ENCODE results near the gene WWC1.

WWC1 gene

DNA sequence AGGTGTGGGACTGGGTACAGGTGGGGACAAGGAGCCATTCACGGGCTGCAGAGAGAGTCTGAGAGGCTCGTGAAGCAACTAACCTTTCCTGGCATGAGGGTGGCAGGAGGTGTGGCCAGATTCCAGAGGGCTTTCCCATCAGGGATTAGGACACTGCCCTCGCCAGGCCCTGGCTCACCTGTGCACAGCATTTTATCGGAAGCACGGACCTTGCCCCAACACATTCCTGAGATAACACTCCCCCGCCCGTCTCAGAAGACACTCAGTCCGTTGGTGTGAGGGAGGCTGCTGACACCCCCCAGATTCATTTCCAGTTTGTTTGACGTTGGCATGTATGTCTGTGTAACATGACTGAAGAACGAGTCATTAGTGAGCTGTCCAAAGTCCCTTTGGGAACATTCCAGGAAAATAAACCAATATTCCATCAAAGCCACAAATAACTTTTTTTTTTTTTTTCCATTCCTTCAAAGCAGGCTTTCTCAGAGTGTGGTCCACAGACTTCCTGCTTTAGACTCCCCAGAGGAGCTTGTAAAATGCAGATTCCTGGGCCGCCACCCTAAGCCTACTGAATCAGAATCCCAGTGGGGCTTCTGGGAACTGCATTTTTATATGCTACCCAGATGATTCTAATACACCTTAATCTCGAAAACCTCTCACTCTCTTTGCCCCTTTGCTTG, 23.4 kb downstream of the WWC1 start:
- peak; percentile 90 for DNase-seq (ENCODE audit: low read depth, low spot score)
- no peak overlapping the region for H3K4me3 ChIP-seq (ENCODE audit: low read depth, low read length)
- TF ChIP-seq, protein P1, sequence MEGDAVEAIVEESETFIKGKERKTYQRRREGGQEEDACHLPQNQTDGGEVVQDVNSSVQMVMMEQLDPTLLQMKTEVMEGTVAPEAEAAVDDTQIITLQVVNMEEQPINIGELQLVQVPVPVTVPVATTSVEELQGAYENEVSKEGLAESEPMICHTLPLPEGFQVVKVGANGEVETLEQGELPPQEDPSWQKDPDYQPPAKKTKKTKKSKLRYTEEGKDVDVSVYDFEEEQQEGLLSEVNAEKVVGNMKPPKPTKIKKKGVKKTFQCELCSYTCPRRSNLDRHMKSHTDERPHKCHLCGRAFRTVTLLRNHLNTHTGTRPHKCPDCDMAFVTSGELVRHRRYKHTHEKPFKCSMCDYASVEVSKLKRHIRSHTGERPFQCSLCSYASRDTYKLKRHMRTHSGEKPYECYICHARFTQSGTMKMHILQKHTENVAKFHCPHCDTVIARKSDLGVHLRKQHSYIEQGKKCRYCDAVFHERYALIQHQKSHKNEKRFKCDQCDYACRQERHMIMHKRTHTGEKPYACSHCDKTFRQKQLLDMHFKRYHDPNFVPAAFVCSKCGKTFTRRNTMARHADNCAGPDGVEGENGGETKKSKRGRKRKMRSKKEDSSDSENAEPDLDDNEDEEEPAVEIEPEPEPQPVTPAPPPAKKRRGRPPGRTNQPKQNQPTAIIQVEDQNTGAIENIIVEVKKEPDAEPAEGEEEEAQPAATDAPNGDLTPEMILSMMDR (IDR thresholded peaks at IDR 0.05; ENCODE audit: low read depth, low read length), result no peak
- in situ Hi-C loops (cut with HindIII; ENCODE audit: low sequenced_read_pairs), result no loop called here

DNA sequence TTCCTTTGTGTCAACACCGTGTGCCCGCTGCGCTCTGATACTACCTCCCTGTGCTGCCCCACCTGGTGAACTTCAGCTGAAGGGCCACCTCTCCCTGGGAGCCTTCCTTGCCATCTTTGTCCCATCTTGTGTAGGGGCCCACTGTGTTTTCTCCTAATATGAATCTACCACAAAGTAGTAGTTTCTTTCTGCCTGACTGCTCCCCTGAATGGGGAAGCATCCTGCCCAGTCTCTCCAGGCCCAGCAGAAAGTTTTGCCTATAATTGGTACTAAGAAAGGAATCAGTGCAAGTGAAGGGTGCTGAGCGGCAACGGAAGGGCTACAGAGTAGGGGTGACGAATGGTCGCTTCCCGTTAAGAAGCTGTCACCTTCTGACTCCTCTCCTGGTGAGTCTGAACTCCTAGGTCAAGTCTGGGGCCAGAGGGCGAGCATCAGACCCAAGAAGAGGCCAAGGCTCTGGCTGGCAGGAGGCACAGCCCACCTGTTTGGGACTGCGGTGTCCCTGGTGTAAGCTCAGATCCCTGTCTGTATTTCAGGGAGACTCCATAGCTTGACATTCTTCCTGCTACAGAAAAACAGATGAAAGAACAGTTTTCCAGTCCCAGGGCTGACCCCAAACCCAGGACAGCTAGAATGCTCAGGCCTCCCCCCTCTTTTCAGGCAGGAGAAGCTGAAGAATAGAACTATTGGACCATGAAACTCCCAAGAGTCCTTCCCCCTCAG, 24.1 kb downstream of the WWC1 start:
- no peak overlapping the region for H3K4me3 ChIP-seq (ENCODE audit: low read depth, low read length)
- in situ Hi-C loops (cut with HindIII; ENCODE audit: low sequenced_read_pairs), result no loop called here
- TF ChIP-seq, protein P1 (IDR thresholded peaks at IDR 0.05; ENCODE audit: low read depth, low read length), result no peak
- no peak for DNase-seq (ENCODE audit: low read depth, low spot score)

DNA sequence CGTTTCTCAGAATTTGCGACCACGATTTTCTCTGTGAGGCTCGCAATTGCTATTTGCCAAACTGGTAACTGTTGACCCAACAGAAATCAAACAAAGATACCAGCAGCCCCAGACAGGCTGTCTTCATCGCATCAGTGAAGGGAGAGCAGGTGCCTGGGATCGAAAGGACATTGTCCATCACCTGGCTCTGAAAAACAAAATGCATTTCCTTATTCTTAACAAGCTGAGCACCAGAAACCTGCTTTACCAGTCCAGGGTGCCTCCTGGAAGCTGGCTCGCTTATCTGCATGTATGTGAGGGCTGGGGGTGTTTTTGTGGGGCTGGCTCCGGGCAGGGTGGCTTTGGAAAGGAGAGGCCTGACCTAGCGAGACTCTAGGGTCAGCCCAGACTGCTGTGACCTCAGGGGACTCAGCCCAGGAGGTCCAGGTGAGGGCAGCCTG, 24.7 kb downstream of the WWC1 start:
- DNase-seq (ENCODE audit: low read depth, low spot score), result no peak
- in situ Hi-C loops (cut with HindIII; ENCODE audit: low sequenced_read_pairs), result no loop called here
- TF ChIP-seq, protein P1 (IDR thresholded peaks at IDR 0.05; ENCODE audit: low read depth, low read length), result no peak
- H3K4me3 ChIP-seq (ENCODE audit: low read depth, low read length), result no peak overlapping the region

DNA sequence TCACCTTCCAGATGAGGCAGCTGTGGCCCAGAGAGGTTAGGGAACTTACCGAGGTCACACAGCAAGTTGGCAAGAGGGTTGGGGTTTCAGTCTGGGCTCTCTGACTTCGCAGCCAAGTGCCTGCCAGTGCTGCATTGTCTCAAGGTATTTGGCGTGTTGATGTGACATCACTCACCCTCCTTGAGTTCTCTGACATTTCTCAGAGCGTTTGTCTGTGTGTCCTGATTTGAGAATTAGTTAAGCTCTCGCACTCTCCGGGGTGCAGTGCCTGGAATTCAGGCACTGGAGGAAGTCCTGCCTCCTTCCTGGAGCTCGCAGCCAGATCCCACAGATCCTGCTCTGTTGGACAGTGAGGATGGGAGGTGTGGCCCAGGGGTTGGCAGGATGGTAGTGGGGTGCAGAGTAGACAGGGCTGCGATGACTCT, 25.7 kb downstream of the WWC1 start:
- no peak for DNase-seq (ENCODE audit: low read depth, low spot score)
- in situ Hi-C loops (cut with HindIII; ENCODE audit: low sequenced_read_pairs), result no loop called here
- TF ChIP-seq, protein P1 (IDR thresholded peaks at IDR 0.05; ENCODE audit: low read depth, low read length), result no peak
- H3K4me3 ChIP-seq (ENCODE audit: low read depth, low read length), result no peak overlapping the region

DNA sequence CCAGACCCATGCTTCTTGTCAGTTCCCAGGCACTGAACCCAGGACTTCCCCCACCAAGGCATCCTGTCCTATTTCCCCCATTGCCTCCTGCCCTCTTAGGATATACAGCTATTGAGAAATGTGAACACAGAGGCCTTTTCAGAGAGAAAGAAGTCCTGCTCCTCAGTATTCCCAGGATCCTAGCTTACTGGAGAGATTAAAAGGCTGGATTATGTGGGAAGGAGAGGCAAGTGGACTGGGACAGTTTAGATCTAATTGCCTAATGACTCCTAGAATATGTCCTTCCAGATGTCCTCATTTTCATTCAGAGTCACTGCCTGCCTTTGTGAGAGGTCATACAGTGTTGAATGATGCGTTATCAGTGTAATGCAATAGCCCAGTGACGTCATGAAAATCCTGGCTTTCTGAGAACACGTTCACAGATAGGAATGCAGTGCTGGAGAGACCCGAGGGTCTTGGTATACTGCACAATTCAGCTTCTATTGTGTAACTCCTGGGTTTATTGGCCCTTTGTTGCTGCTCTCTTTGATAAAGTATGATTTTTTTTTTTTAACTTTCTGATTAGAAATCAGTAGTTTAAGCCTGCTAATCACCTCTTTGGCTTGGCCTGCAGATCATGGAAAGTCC, 26.2 kb downstream of the WWC1 start:
- no peak overlapping the region for H3K4me3 ChIP-seq (ENCODE audit: low read depth, low read length)
- in situ Hi-C loops (cut with HindIII; ENCODE audit: low sequenced_read_pairs), result no loop called here
- TF ChIP-seq, protein P1 (IDR thresholded peaks at IDR 0.05; ENCODE audit: low read depth, low read length), result no peak
- DNase-seq (ENCODE audit: low read depth, low spot score), result peak; percentile 91

DNA sequence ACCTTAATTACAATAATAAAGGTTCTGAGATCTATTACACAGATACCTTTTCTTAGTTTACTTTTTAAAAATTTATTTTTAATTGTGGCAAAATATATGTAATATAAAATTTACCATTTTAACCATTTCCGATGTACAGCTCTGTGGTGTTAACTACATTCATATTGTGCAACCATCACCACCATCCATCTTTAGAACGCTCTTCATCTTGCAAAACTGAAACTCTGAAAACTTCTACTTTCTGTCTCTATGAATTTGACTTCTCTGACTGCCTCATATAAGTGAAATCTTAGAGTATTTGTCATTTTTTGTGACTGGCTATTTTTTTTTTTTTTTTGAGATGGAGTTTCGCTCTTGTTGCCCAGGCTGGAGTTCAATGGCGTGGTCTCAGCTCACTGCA, 26.8 kb downstream of the WWC1 start:
- DNase-seq (ENCODE audit: low read depth, low spot score), result no peak
- in situ Hi-C loops (cut with HindIII; ENCODE audit: low sequenced_read_pairs), result no loop called here
- H3K4me3 ChIP-seq (ENCODE audit: low read depth, low read length), result no peak overlapping the region
- TF ChIP-seq, protein P1 (IDR thresholded peaks at IDR 0.05; ENCODE audit: low read depth, low read length), result no peak

All from astrocyte of the spinal cord (primary cell).